A549 (cell line): ENCODE data around the gene ADGRG6. TPM values are rescaled to one million over a fixed set of nuclear protein-coding genes. Genes with fewer than 3 reads are reported as not detected.

Experiments
- ATAC-seq, 2 experiments: fragments of 200-7000 bp in 1 of 2; fragments of >200 bp in 1 of 2; cut with Nextera tagmentation in 1 of 2; cut with Tn5 transposase in 1 of 2; 3 replicates each; pipeline versions ENCODE4 v1.8.0 to v1.9.1; 2018 to 2020; ENCODE audit warnings: mild to moderate bottlenecking in 1 of 2, moderate library complexity in 1 of 2
- CTCF ChIA-PET: fragments of 300-600 bp; sonication (Branson Sonifier 250); formaldehyde crosslinking; extraction: SDS; loops from one replicate; lab custom pipeline; 2021; ENCODE audit warnings: antibody characterized with exemption, inconsistent platforms; lab: Yijun Ruan, JAX
- POLR2A ChIA-PET: fragments of 350-600 bp; formaldehyde crosslinking; extraction: SDS; loops from one replicate; lab custom pipeline; 2021; ENCODE audit warnings: antibody characterized with exemption, inconsistent platforms; lab: Yijun Ruan, JAX
- DNase-seq, 2 experiments: peaks; one replicate each; pipeline versions ENCODE4 v3.0.0 to v3.0.0-alpha.2; 2011 to 2016; ENCODE audit warnings: low read depth in 1 of 2, low spot score in 1 of 2
- FAIRE-seq: peaks from 2 replicates; lab custom pipeline; 2011; peaks lifted over from hg19 to GRCh38; lab: Jason Lieb, UNC
- H3K27ac ChIP-seq, 2 experiments: fragments of >200 bp; sonication (Bioruptor Twin); formaldehyde crosslinking; 3 replicates each; pipeline ENCODE4 v1.5.1; 2016 to 2017
- H3K4me1 ChIP-seq: fragments of >200 bp; sonication (Bioruptor Twin); formaldehyde crosslinking; 3 replicates; pipeline ENCODE4 v1.6.1; 2016
- H3K4me2 ChIP-seq: fragments of >200 bp; sonication (Bioruptor Twin); formaldehyde crosslinking; 3 replicates; pipeline ENCODE4 v1.6.1; 2016
- H3K4me3 ChIP-seq: fragments of >200 bp; sonication (Bioruptor Twin); formaldehyde crosslinking; 3 replicates; pipeline ENCODE4 v1.5.1; 2016
- H3K9me3 ChIP-seq: fragments of >200 bp; sonication (Bioruptor Twin); formaldehyde crosslinking; 3 replicates; pipeline ENCODE4 v1.6.1; 2016
- CBX2 ChIP-seq: fragments of 200-600 bp; sonication (generic); IDR thresholded peaks from 2 replicates; pipeline ENCODE4 v1.6.1; 2016; ENCODE audit warnings: low read depth, mild to moderate bottlenecking, borderline replicate concordance
- CHD2 ChIP-seq: fragments of 150-350 bp; IDR thresholded peaks from 2 replicates; pipeline ENCODE4 v1.6.1; 2014; ENCODE audit warnings: low read length; ENCODE audit not compliant: partially characterized antibody
- CHD4 ChIP-seq: fragments of 200-600 bp; sonication (generic); IDR thresholded peaks from 2 replicates; pipeline ENCODE4 v1.6.1; 2016; ENCODE audit warnings: antibody characterized with exemption, mild to moderate bottlenecking, borderline replicate concordance
- E2F6 ChIP-seq: IDR thresholded peaks from 2 replicates; pipeline ENCODE4 v1.6.1; 2012; ENCODE audit warnings: low read depth, borderline replicate concordance
- ELK1 ChIP-seq: fragments of 150-350 bp; IDR thresholded peaks from 2 replicates; pipeline ENCODE4 v1.6.1; 2014; ENCODE audit warnings: low read depth, mild to moderate bottlenecking, low read length
- EP300 ChIP-seq, 2 experiments: fragments of >200 bp; sonication (Bioruptor Twin); formaldehyde crosslinking; IDR thresholded peaks; 2 replicates in 1 of 2; 3 replicates in 1 of 2; pipeline ENCODE4 v1.6.1; 2016 to 2017
- FOSL2 ChIP-seq, 2 experiments: fragments of 450-650 bp in 1 of 2; fragments of >200 bp in 1 of 2; sonication (Bioruptor Twin) in 1 of 2; formaldehyde crosslinking; IDR thresholded peaks; 2 replicates each; pipeline versions ENCODE4 v1.5.0 to v1.6.1; 2016 to 2020; ENCODE audit warnings: mild to moderate bottlenecking in 1 of 2, moderate library complexity in 1 of 2
- FOXS1 ChIP-seq: fragments of 250-450 bp; sonication (Bioruptor Pico); IDR thresholded peaks from 2 replicates; pipeline ENCODE4 v1.5.0; 2020; ENCODE audit warnings: mild to moderate bottlenecking, moderate library complexity
- HDAC2 ChIP-seq: fragments of 200-600 bp; sonication (generic); IDR thresholded peaks from 2 replicates; pipeline ENCODE4 v1.6.1; 2016
- HES2 ChIP-seq: fragments of >200 bp; sonication (Bioruptor Twin); formaldehyde crosslinking; IDR thresholded peaks from 2 replicates; pipeline ENCODE4 v1.6.1; 2016
- HEYL ChIP-seq: fragments of 250-450 bp; sonication (Bioruptor Pico); IDR thresholded peaks from 2 replicates; pipeline ENCODE4 v1.8.0; 2021; ENCODE audit warnings: mild to moderate bottlenecking, moderate library complexity
- HMGXB4 ChIP-seq: fragments of 250-450 bp; sonication (Bioruptor Pico); IDR thresholded peaks from 2 replicates; pipeline ENCODE4 v1.5.0; 2021; ENCODE audit warnings: mild to moderate bottlenecking, moderate library complexity, borderline replicate concordance
- HOXA7 ChIP-seq: fragments of 250-450 bp; sonication (Bioruptor Pico); IDR thresholded peaks from 2 replicates; pipeline ENCODE4 v1.5.0; 2020; ENCODE audit warnings: mild to moderate bottlenecking, moderate library complexity
- HOXB5 ChIP-seq: fragments of 250-450 bp; sonication (Bioruptor Pico); IDR thresholded peaks from 2 replicates; pipeline ENCODE4 v1.5.0; 2020; ENCODE audit warnings: mild to moderate bottlenecking, moderate library complexity
- JUN ChIP-seq, 2 experiments: fragments of >200 bp; sonication (Bioruptor Twin); formaldehyde crosslinking; IDR thresholded peaks; 2 replicates in 1 of 2; 3 replicates in 1 of 2; pipeline ENCODE4 v1.6.1; 2016 to 2017
- JUNB ChIP-seq: fragments of >200 bp; sonication (Bioruptor Twin); formaldehyde crosslinking; IDR thresholded peaks from 2 replicates; pipeline ENCODE4 v1.6.1; 2016
- KDM1A ChIP-seq: fragments of 200-600 bp; sonication (generic); IDR thresholded peaks from 2 replicates; pipeline ENCODE4 v1.6.1; 2016; ENCODE audit warnings: low read depth, mild to moderate bottlenecking
- MAZ ChIP-seq: fragments of 150-350 bp; IDR thresholded peaks from 2 replicates; pipeline ENCODE4 v1.6.1; 2014; ENCODE audit warnings: antibody characterized with exemption, low read depth, low read length, borderline replicate concordance
- MYC ChIP-seq: IDR thresholded peaks from 2 replicates; pipeline ENCODE4 v1.6.1; 2012; ENCODE audit warnings: mild to moderate bottlenecking, inconsistent platforms, low read length, improper control_type of control experiment, borderline replicate concordance
- NFE2L2 ChIP-seq: fragments of 150-350 bp; conservative IDR thresholded peaks from 2 replicates; pipeline ENCODE4 v1.6.1; 2014; ENCODE audit warnings: low read length
- NPAS2 ChIP-seq: fragments of 250-450 bp; sonication (Bioruptor Pico); IDR thresholded peaks from 2 replicates; pipeline ENCODE4 v1.8.0; 2022; ENCODE audit warnings: mild to moderate bottlenecking, moderate library complexity, borderline replicate concordance
- PBX3 ChIP-seq: IDR thresholded peaks from 2 replicates; pipeline ENCODE4 v1.6.1; 2012
- POLR2AphosphoS2 ChIP-seq: conservative IDR thresholded peaks from 2 replicates; pipeline ENCODE4 v1.6.1; 2012; ENCODE audit warnings: low read length, improper control_type of control experiment, inconsistent platforms
- RARB ChIP-seq: fragments of 250-450 bp; sonication (Bioruptor Pico); IDR thresholded peaks from 2 replicates; pipeline ENCODE4 v1.8.0; 2021; ENCODE audit warnings: mild to moderate bottlenecking, moderate library complexity
- RCOR1 ChIP-seq: fragments of 150-350 bp; IDR thresholded peaks from 2 replicates; pipeline ENCODE4 v1.6.1; 2014; ENCODE audit warnings: antibody characterized with exemption, low read length, low read depth
- SMC3 ChIP-seq: fragments of >200 bp; sonication (Bioruptor Twin); formaldehyde crosslinking; IDR thresholded peaks from 3 replicates; pipeline ENCODE4 v1.6.1; 2018; ENCODE audit warnings: inconsistent platforms
- SREBF2 ChIP-seq: fragments of 450-650 bp; IDR thresholded peaks from 2 replicates; pipeline ENCODE4 v1.6.1; 2014; ENCODE audit warnings: mild to moderate bottlenecking, moderate library complexity
- TFCP2L1 ChIP-seq: fragments of 250-450 bp; sonication (Bioruptor Pico); IDR thresholded peaks from 2 replicates; pipeline ENCODE4 v1.5.0; 2021; ENCODE audit warnings: mild to moderate bottlenecking
- TP53 ChIP-seq: fragments of 250-450 bp; sonication (Bioruptor Pico); IDR thresholded peaks from 2 replicates; pipeline ENCODE4 v1.5.0; 2021; ENCODE audit warnings: mild to moderate bottlenecking, moderate library complexity
- ZC3H11A ChIP-seq: fragments of 450-650 bp; IDR thresholded peaks from 2 replicates; pipeline ENCODE4 v1.6.1; 2014; ENCODE audit warnings: antibody characterized with exemption, mild to moderate bottlenecking
- ZNF302 ChIP-seq: fragments of 250-450 bp; sonication (Bioruptor Pico); IDR thresholded peaks from 2 replicates; pipeline ENCODE4 v1.9.0; 2021; ENCODE audit warnings: inconsistent platforms, mild to moderate bottlenecking, moderate library complexity
- WGBS: methylation state at CpG from one replicate; pipeline ENCODE4 v1.1.6; 2017; ENCODE audit errors: missing lambda C conversion rate; 5-methylcytosine and 5-hydroxymethylcytosine counted together
- polyA plus RNA-seq, 4 experiments: library from polyadenylated mRNA; depleted of rRNA in 3 of 4; stranded (reverse); fragments of >200 nt; fragmentation: RNase III in 1 of 4; extraction: RNeasy Plus Mini Kit Qiagen cat#74134 plus additional on column Dnase treatment in 1 of 4; gene quantifications; 2 replicates in 3 of 4; 3 replicates in 1 of 4; pipeline ENCODE4 v1.2.3, GENCODE V29; 2011 to 2017

The ADGRG6 gene
- polyA plus RNA-seq, 2 of the 4 experiments (the other 2 are of a cell fraction), result 55.4 to 181 TPM

- no peak for TF ChIP-seq TP53 (CRISPR knock-in tag)
- no peak for TF ChIP-seq CBX2
- TF ChIP-seq MAZ, result no peak
- TF ChIP-seq ZNF302, result no peak
- no peak for TF ChIP-seq KDM1A
These were observed 24.7 kb downstream of the ADGRG6 start (continued) for GRCh38 chr6:142326540-142326939.

- Histone ChIP-seq H3K9me3 (no peaks in the 10 kb centered on the region), H3K4me2 (0 out of 3 replicates have a peak overlapping the region, but pooled peaks have one; percentile 79), H3K4me3 (no peak overlapping the region), H3K4me1 (peaks cover 97% of the 10 kb centered on the region), H3K27ac (peak overlapping the region; percentile 20 to 71; a peak in 5 of 6 replicates)
- WGBS, result 84% methylated on average over 2 of the region's 2 CpGs
- ChIA-PET CTCF (interaction anchor here (1.1 kb wide), 1 partner anchor 60 kb away, joined by 4 read pairs; no protein-coding TSS in a partner anchor), POLR2A (no interaction called here)
- DNase-seq (no peak), ATAC-seq (no peak), FAIRE-seq (no peak)
- TF ChIP-seq CHD2 (no peak), TFCP2L1 (no peak), ZNF302 (no peak), HOXA7 (no peak), FOSL2 (IDR thresholded peaks at IDR 0.05) (no peak), FOSL2 (CRISPR knock-in tag; IDR thresholded peaks at IDR 0.05) (no peak), RCOR1 (no peak), RARB (no peak), EP300 (IDR thresholded peaks at IDR 0.05) (no peak), HMGXB4 (no peak), POLR2AphosphoS2 (no peak), NPAS2 (CRISPR knock-in tag) (no peak), ZC3H11A (no peak)
These were observed 26.3 kb downstream of the ADGRG6 start for GRCh38 chr6:142328070-142328469.

- CTCF ChIA-PET, result interaction anchor here (1.1 kb wide), 2 partner anchors 28 to 43 kb away, joined by 3 to 4 read pairs; partner anchors contain the start of gene ADGRG6
- 15% methylated on average over 3 of the region's 3 CpGs for WGBS
- no peak for FAIRE-seq
- TF ChIP-seq SREBF2 (no peak), HEYL (CRISPR knock-in tag) (no peak), MYC (no peak), HES2 (no peak), JUN (IDR thresholded peaks at IDR 0.05) (no peak), JUNB (no peak), HMGXB4 (no peak), E2F6 (no peak), ZC3H11A (no peak), CHD4 (no peak), PBX3 (no peak), HDAC2 (no peak), FOXS1 (CRISPR knock-in tag) (no peak), SMC3 (no peak), EP300 (IDR thresholded peaks at IDR 0.05) (no peak), NFE2L2 (no peak), ELK1 (no peak), HOXB5 (CRISPR knock-in tag) (no peak)
- peaks cover 97% of the 10 kb centered on the region for H3K4me1 ChIP-seq
- no peak for DNase-seq
- ATAC-seq, result peak in 1 of 2 experiments; percentile 58; a peak in 3 of 6 replicates
- no peaks in the 10 kb centered on the region for H3K9me3 ChIP-seq
- peak overlapping the region; percentile 8; the same call in 1 of the 3 replicates for H3K4me3 ChIP-seq
- POLR2A ChIA-PET, result no interaction called here
- peak overlapping the region; percentile 56 to 64 for H3K27ac ChIP-seq
- H3K4me2 ChIP-seq, result peak overlapping the region; percentile 79
These were observed 27.8 kb downstream of the ADGRG6 start for GRCh38 chr6:142329486-142330113.
